Measurements from ENCODE around the gene UBA5. TPM values are rescaled to one million over a fixed set of nuclear protein-coding genes. Genes with fewer than 3 reads are reported as not detected.
"Not testable (repeated sequence)": the region's sequence is repeated elsewhere in the genome, so short reads cannot be mapped to it uniquely, and the experiment has no call there.

UBA5 gene
- polyA plus RNA-seq (2011; rRNA removed) (39.0 and 54.0 TPM in 2 replicates), polyA minus RNA-seq (2011; rRNA and poly(A)+ RNA removed) (17.7 and 35.4 TPM in 2 replicates)

- ChIA-PET POLR2A (interaction anchor here (1.1 kb wide), 1 partner anchor 117 kb away, joined by 4 read pairs; no protein-coding TSS in a partner anchor), CTCF (interaction anchor here (1.0 to 9.2 kb wide), 6 partner anchors 10 to 126 kb away, joined by 4 to 65 read pairs (median 8); no protein-coding TSS in a partner anchor)
- Histone ChIP-seq H3K27ac (ENCODE audit: low read depth, low read length) (peak within 1 kb of the TSS; percentile 84), H3K27me3 (ENCODE audit: control insufficient read depth, insufficient read depth, low read length) (no peaks in the 10 kb centered on the region), H3K4me3 (ENCODE audit: low read depth, low read length) (peak within 1 kb of the TSS; percentile 76), H3K9me3 (ENCODE audit: control insufficient read depth, insufficient read depth, low read length) (no peaks in the 10 kb centered on the region; the same call in 1 of the 2 replicates)
- DNase-seq (ENCODE audit: low read depth, low spot score) = no peak
- no peak for TF ChIP-seq CTCF (IDR thresholded peaks at IDR 0.05; ENCODE audit: low read depth, low read length)
Observed at GRCh38 chr3:132660052-132660810, at the start of gene UBA5. Gene UBA5 (plus strand): TSS chr3:132660329. CDS start chr3:132660538, 209 bp downstream.

GRCh38 chr3:132615301-132615700 lies 44.8 kb upstream of the UBA5 start:
- H3K9me3 ChIP-seq (ENCODE audit: control insufficient read depth, insufficient read depth, low read length); H3K27me3 ChIP-seq (ENCODE audit: control insufficient read depth, insufficient read depth, low read length); POLR2A ChIA-PET; DNase-seq (ENCODE audit: low read depth, low spot score); CTCF ChIA-PET; H3K4me3 ChIP-seq (ENCODE audit: low read depth, low read length); H3K27ac ChIP-seq (ENCODE audit: low read depth, low read length): not testable (repeated sequence)

- H3K9me3 ChIP-seq (ENCODE audit: control insufficient read depth, insufficient read depth, low read length) = no peaks in the 10 kb centered on the region
- H3K4me3 ChIP-seq (ENCODE audit: low read depth, low read length) = no peak overlapping the region
- ChIA-PET POLR2A (no interaction called here), CTCF (no interaction called here)
- no peak for TF ChIP-seq CTCF (IDR thresholded peaks at IDR 0.05; ENCODE audit: low read depth, low read length)
- H3K27ac ChIP-seq (ENCODE audit: low read depth, low read length) = no peak overlapping the region
- no peaks in the 10 kb centered on the region for H3K27me3 ChIP-seq (ENCODE audit: control insufficient read depth, insufficient read depth, low read length)
- DNase-seq (ENCODE audit: low read depth, low spot score) = no peak
Observed at GRCh38 chr3:132615881-132616280, 44.2 kb upstream of the UBA5 start.

GRCh38 chr3:132616780-132617179 lies 43.3 kb upstream of the UBA5 start:
- POLR2A ChIA-PET = no interaction called here
- CTCF ChIA-PET = no interaction called here
- Histone ChIP-seq H3K4me3 (ENCODE audit: low read depth, low read length) (no peak overlapping the region), H3K9me3 (ENCODE audit: control insufficient read depth, insufficient read depth, low read length) (no peaks in the 10 kb centered on the region), H3K27me3 (ENCODE audit: control insufficient read depth, insufficient read depth, low read length) (no peaks in the 10 kb centered on the region), H3K27ac (ENCODE audit: low read depth, low read length) (no peak overlapping the region)
- no peak for TF ChIP-seq CTCF (IDR thresholded peaks at IDR 0.05; ENCODE audit: low read depth, low read length)
- no peak for DNase-seq (ENCODE audit: low read depth, low spot score)

GRCh38 chr3:132622148-132622547 lies 38.0 kb upstream of the UBA5 start:
- no peak for TF ChIP-seq CTCF (IDR thresholded peaks at IDR 0.05; ENCODE audit: low read depth, low read length)
- Histone ChIP-seq H3K27ac (ENCODE audit: low read depth, low read length) (no peak overlapping the region), H3K4me3 (ENCODE audit: low read depth, low read length) (no peak overlapping the region), H3K9me3 (ENCODE audit: control insufficient read depth, insufficient read depth, low read length) (no peaks in the 10 kb centered on the region), H3K27me3 (ENCODE audit: control insufficient read depth, insufficient read depth, low read length) (no peaks in the 10 kb centered on the region)
- no peak for DNase-seq (ENCODE audit: low read depth, low spot score)
- CTCF ChIA-PET = interaction anchor here (1.6 kb wide), 1 partner anchor 86 kb away, joined by 4 read pairs; no protein-coding TSS in a partner anchor
- POLR2A ChIA-PET = no interaction called here
